ENCODE results near the gene VPS37B. TPM values are rescaled to one million over a fixed set of nuclear protein-coding genes. Genes with fewer than 3 reads are reported as not detected.

The VPS37B gene
- total and polyA plus RNA-seq, 2 experiments from 2014 or later = 31.7 to 47.3 TPM

- H3K9me3 ChIP-seq (ENCODE audit: low read depth) = no peaks in the 10 kb centered on the region
- TF ChIP-seq CTCF (IDR thresholded peaks at IDR 0.05; ENCODE audit: low read depth, low read length) = no peak
- H3K4me3 ChIP-seq = no peak overlapping the region
- H3K4me1 ChIP-seq (ENCODE audit: low read depth) = no peaks in the 10 kb centered on the region
- no peaks in the 10 kb centered on the region for H3K27me3 ChIP-seq
- no peaks in the 10 kb centered on the region for H3K36me3 ChIP-seq
- DNase-seq (ENCODE audit: low read depth in 1 of 2, low spot score in 1 of 2) = no peak
- H3K27ac ChIP-seq = no peak overlapping the region
These were observed 36.5 kb downstream of the VPS37B start for GRCh38 chr12:122859303-122860039.

- Histone ChIP-seq H3K4me3 (no peak overlapping the region), H3K9me3 (ENCODE audit: low read depth) (no peaks in the 10 kb centered on the region), H3K36me3 (no peaks in the 10 kb centered on the region), H3K27ac (no peak overlapping the region), H3K27me3 (no peaks in the 10 kb centered on the region), H3K4me1 (ENCODE audit: low read depth) (no peaks in the 10 kb centered on the region)
- no peak for DNase-seq (ENCODE audit: low read depth in 1 of 2, low spot score in 1 of 2)
- no peak for TF ChIP-seq CTCF (IDR thresholded peaks at IDR 0.05; ENCODE audit: low read depth, low read length)
These were observed 37.2 kb downstream of the VPS37B start for GRCh38 chr12:122858591-122859302.

GRCh38 chr12:122858171-122858570 is 37.8 kb downstream of the VPS37B start:
- Histone ChIP-seq H3K9me3 (ENCODE audit: low read depth) (no peaks in the 10 kb centered on the region), H3K36me3 (no peaks in the 10 kb centered on the region), H3K4me1 (ENCODE audit: low read depth) (peaks cover 4% of the 10 kb centered on the region), H3K4me3 (no peak overlapping the region), H3K27ac (no peak overlapping the region), H3K27me3 (no peaks in the 10 kb centered on the region)
- TF ChIP-seq CTCF (IDR thresholded peaks at IDR 0.05; ENCODE audit: low read depth, low read length) = no peak
- no peak for DNase-seq (ENCODE audit: low read depth in 1 of 2, low spot score in 1 of 2)

- Histone ChIP-seq H3K4me3 (no peak overlapping the region), H3K27ac (no peak overlapping the region), H3K9me3 (ENCODE audit: low read depth) (no peaks in the 10 kb centered on the region), H3K4me1 (ENCODE audit: low read depth) (peaks cover 11% of the 10 kb centered on the region), H3K36me3 (no peaks in the 10 kb centered on the region), H3K27me3 (no peaks in the 10 kb centered on the region)
- DNase-seq (ENCODE audit: low read depth in 1 of 2, low spot score in 1 of 2) = no peak
- TF ChIP-seq CTCF (IDR thresholded peaks at IDR 0.05; ENCODE audit: low read depth, low read length) = no peak
These were observed 38.8 kb downstream of the VPS37B start for GRCh38 chr12:122856999-122857671.

- no peaks in the 10 kb centered on the region for H3K9me3 ChIP-seq (ENCODE audit: low read depth)
- no peak for TF ChIP-seq CTCF (IDR thresholded peaks at IDR 0.05; ENCODE audit: low read depth, low read length)
These were observed 39.7 kb downstream of the VPS37B start for GRCh38 chr12:122855928-122856831.

More at GRCh38 chr12:122855928-122856831, 39.7 kb downstream of the VPS37B start:
- Histone ChIP-seq H3K27ac (no peak overlapping the region), H3K36me3 (no peaks in the 10 kb centered on the region), H3K27me3 (no peaks in the 10 kb centered on the region), H3K4me1 (ENCODE audit: low read depth) (peaks cover 11% of the 10 kb centered on the region), H3K4me3 (no peak overlapping the region)
- no peak for DNase-seq (ENCODE audit: low read depth in 1 of 2, low spot score in 1 of 2)
